ENCODE results near the gene PPDPF. TPM values are rescaled to one million over a fixed set of nuclear protein-coding genes. Genes with fewer than 3 reads are reported as not detected.
A peak's percentile ranks its signal among the peaks of the same experiment; 100 is the strongest.

Gene PPDPF
- total RNA-seq, 4 donors from 2014 or later = 151 to 352 (median 299) TPM

DNA sequence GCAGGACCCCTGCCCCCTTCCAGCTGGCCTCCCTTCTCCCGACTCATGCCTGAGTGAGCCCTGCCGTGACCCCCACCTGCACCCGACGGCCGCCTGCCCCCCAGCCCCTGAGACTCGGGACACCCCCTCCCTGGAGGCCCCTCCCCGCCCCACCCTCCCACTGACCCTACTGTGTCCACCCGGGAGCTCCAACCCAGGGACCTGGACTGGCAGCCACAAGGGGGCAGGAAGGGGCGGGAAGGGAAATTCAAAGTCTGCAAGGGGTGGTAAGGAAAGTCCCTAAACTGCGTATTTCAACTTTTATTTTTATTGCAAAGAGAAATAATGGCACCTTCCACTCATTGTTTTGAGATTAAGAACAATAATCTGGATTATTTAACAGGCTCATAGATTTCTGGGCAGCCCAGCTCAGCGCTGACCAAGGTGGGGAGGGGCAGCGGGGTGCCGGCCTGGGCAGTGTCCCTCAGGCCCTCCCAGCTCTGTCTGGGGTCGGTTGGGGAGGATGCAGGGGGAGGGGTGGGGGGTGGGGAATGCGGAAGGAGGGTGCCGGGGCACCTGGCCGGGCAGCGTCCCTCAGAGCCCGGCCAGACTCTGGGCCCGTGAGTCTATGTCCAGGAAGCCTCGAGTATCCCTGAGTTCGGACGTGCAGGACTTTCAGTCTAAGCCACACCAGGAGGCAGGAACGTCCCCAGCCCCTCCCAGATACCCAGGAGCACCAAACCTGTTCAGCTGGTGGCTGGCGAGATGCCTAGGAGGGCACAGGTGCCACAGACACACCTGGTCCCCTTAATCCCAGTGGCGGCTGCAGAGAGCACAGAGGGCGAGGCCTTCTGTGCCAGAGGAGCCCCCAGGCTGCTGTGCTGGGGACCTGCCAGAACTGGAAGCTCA lies 17.9 kb downstream of the PPDPF start:
- 35% methylated on average over 10 of the region's 27 CpGs for WGBS
- DNase-seq (ENCODE audit: low spot score in 2 of 2) = no peak
- peak overlapping the region; percentile 49 for H3K4me3 ChIP-seq
- H3K36me3 ChIP-seq = no peaks in the 10 kb centered on the region
- peaks cover 92% of the 10 kb centered on the region for H3K4me1 ChIP-seq
- no peak for TF ChIP-seq POLR2AphosphoS5 (IDR thresholded peaks at IDR 0.05)
- TF ChIP-seq, protein P1, sequence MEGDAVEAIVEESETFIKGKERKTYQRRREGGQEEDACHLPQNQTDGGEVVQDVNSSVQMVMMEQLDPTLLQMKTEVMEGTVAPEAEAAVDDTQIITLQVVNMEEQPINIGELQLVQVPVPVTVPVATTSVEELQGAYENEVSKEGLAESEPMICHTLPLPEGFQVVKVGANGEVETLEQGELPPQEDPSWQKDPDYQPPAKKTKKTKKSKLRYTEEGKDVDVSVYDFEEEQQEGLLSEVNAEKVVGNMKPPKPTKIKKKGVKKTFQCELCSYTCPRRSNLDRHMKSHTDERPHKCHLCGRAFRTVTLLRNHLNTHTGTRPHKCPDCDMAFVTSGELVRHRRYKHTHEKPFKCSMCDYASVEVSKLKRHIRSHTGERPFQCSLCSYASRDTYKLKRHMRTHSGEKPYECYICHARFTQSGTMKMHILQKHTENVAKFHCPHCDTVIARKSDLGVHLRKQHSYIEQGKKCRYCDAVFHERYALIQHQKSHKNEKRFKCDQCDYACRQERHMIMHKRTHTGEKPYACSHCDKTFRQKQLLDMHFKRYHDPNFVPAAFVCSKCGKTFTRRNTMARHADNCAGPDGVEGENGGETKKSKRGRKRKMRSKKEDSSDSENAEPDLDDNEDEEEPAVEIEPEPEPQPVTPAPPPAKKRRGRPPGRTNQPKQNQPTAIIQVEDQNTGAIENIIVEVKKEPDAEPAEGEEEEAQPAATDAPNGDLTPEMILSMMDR (IDR thresholded peaks at IDR 0.05) = no peak
- no peak for TF ChIP-seq POLR2A (IDR thresholded peaks at IDR 0.05)
- no peak for TF ChIP-seq EP300 (IDR thresholded peaks at IDR 0.05)
- H3K27ac ChIP-seq = peak overlapping the region; percentile 87
- no peaks in the 10 kb centered on the region for H3K9me3 ChIP-seq
- H3K27me3 ChIP-seq = peaks cover 7% of the 10 kb centered on the region

DNA sequence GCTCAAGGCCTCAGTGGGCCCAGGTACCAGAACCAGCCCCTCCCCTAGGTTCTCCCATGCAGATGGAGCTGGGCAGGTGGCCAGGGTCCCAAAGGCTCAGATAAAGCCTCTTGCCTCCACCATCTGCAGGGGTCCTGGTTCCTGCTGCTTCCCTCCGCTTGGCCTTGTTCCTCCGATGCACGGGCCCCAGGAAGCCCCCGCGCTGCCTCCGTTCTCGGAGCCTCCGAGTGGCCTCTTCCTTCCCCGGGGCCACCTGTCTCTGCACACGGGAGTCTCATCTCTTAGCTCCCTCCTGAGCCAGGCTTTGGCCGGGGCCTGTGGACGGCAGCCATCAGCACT lies 18.5 kb downstream of the PPDPF start:
- WGBS = no CpG with 5 or more reads among the region's 12 CpGs
- no peak for DNase-seq (ENCODE audit: low spot score in 2 of 2)
- no peak overlapping the region for H3K27ac ChIP-seq
- peaks cover 7% of the 10 kb centered on the region for H3K27me3 ChIP-seq
- H3K9me3 ChIP-seq = no peaks in the 10 kb centered on the region
- H3K36me3 ChIP-seq = no peaks in the 10 kb centered on the region
- TF ChIP-seq POLR2AphosphoS5 (IDR thresholded peaks at IDR 0.05) = no peak
- no peak for TF ChIP-seq POLR2A (IDR thresholded peaks at IDR 0.05)
- no peak for TF ChIP-seq EP300 (IDR thresholded peaks at IDR 0.05)
- TF ChIP-seq, protein P1 (IDR thresholded peaks at IDR 0.05) = no peak
- H3K4me1 ChIP-seq = peaks cover 86% of the 10 kb centered on the region
- no peak overlapping the region for H3K4me3 ChIP-seq

DNA sequence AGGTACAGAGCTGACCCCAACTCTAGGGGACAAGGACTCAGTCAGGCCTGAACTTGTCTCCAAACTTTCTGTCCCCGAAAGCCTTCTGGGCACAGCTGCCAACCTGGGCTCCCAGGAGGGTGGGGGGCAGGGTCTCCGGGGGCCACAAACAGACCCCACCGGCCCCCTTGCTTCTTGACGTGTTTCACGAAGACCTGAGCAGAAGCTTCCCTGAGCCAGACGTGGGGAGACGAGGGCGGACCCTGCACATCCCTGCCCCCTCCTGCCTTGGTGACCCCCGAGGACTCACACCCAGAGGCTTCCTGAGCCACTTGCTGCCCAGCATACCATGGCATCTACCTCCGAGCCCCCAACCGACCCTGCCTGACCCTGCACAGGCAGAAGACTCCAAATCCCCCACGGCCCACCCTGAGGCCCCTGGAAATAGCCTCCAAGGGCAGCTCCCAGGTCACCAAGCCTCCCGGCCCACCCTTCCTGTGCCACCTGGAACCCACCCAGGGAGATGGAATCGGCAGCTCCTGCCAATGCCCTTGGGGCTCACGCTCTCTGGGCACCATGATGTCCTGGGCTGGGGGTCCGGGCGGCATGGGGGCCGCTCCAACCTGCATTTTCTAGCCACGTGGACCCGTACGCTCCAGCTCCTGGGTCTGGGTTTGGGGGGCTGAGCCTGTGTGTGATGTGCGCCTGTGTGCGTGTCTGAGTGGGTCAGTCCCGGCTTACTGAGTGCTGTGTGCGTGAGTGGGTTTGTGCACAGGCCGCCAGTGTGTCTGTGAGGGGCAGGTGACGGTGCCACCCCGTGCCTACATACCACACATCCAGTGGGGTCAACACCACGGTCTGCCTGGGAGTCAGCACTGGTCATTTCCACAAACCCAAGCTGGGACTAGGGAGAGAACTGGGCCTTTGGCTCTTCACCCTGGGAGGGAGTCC lies 19.1 kb downstream of the PPDPF start:
- 73% methylated on average over 5 of the region's 29 CpGs for WGBS
- Histone ChIP-seq H3K9me3 (no peaks in the 10 kb centered on the region), H3K27ac (no peak overlapping the region), H3K4me1 (peaks cover 79% of the 10 kb centered on the region), H3K4me3 (no peak overlapping the region), H3K27me3 (peaks cover 3% of the 10 kb centered on the region), H3K36me3 (no peaks in the 10 kb centered on the region)
- TF ChIP-seq POLR2AphosphoS5 (IDR thresholded peaks at IDR 0.05) (no peak), POLR2A (IDR thresholded peaks at IDR 0.05) (no peak), EP300 (IDR thresholded peaks at IDR 0.05) (no peak)
- TF ChIP-seq, protein P1 (IDR thresholded peaks at IDR 0.05) = no peak
- DNase-seq (ENCODE audit: low spot score in 2 of 2) = no peak

DNA sequence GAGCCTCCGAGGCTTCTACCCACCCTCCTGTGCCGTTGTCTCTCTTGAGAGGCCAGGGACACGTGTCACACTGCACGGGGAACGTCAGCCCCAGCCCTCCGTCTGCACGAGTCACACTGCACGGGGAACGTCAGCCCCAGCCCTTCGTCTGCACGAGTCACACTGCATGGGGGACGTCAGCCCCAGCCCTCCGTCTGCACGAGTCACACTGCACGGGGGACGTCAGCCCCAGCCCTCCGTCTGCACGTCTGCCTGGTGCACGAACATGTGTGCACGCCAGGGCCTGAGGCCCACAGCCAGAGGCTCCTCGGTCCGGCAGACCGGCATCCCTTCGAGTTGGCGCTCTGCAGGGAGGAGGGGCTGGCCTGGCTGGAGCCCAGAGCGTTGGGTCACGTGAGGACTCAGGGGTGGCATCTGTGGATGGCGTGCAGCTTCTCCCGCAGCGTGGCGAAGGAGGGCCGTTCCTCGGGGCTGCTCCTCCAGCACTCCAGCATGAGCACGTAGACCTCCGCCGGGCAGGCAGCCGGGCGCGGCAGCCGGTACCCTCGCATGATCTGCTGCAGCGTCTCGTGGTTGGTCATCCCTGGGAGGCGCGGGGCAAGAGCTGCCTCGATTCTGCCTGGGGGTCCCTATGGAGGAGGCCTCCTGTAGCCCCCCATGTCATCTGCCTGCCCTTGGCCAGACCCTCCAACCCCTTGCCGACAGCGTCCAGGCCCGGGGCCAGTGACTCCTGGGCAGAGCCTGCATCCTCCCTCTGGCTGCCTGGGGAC lies 20.0 kb downstream of the PPDPF start:
- Histone ChIP-seq H3K9me3 (no peaks in the 10 kb centered on the region), H3K4me1 (peaks cover 75% of the 10 kb centered on the region), H3K27ac (no peak overlapping the region), H3K4me3 (no peak overlapping the region), H3K36me3 (no peaks in the 10 kb centered on the region), H3K27me3 (no peaks in the 10 kb centered on the region)
- no peak for DNase-seq (ENCODE audit: low spot score in 2 of 2)
- WGBS = 61% methylated on average over 12 of the region's 49 CpGs
- TF ChIP-seq EP300 (IDR thresholded peaks at IDR 0.05) (no peak), POLR2AphosphoS5 (IDR thresholded peaks at IDR 0.05) (no peak), POLR2A (IDR thresholded peaks at IDR 0.05) (no peak)
- TF ChIP-seq, protein P1 (IDR thresholded peaks at IDR 0.05) = no peak

Data from suprapubic skin (tissue), 4 donors.